OCI-LY3 (cell line): ENCODE measurements around the gene OGFOD2.
A peak's percentile ranks its signal among the peaks of the same experiment; 100 is the strongest.

ENCODE experiments used
- H2AFZ ChIP-seq: fragments of 200-600, 300-600 bp; shearing (Covaris generic); 2 replicates; pipeline ENCODE4 v1.6.0; 2014; ENCODE audit warnings: antibody characterized with exemption, low read depth, low read length
- H3K27ac ChIP-seq: fragments of 200-600, 300-600 bp; sonication (generic); 2 replicates; pipeline ENCODE4 v1.5.1; 2014; ENCODE audit warnings: mild to moderate bottlenecking, low read length, moderate library complexity, mixed read lengths
- H3K27me3 ChIP-seq: fragments of 200-600, 300-600 bp; sonication (generic); 2 replicates; pipeline ENCODE4 v1.6.1; 2014; ENCODE audit warnings: low read depth, low read length, mixed read lengths
- H3K36me3 ChIP-seq: fragments of 200-600, 300-600 bp; sonication (generic); replicated peaks from 2 replicates; pipeline ENCODE3; 2014; ENCODE audit warnings: low read depth, low read length, mixed read lengths
- H3K4me1 ChIP-seq: fragments of 300-600, 200-600 bp; sonication (generic); 2 replicates; pipeline ENCODE4 v1.6.1; 2014; ENCODE audit warnings: low read length, mixed read lengths
- H3K4me2 ChIP-seq: fragments of 200-600, 300-600 bp; sonication (generic); 2 replicates; pipeline ENCODE4 v1.6.1; 2014; ENCODE audit warnings: low read length, mixed read lengths
- H3K4me3 ChIP-seq: fragments of 300-600, 200-600 bp; sonication (generic); 2 replicates; pipeline ENCODE4 v1.5.1; 2014; ENCODE audit warnings: antibody characterized with exemption, mild to moderate bottlenecking, low read length, moderate library complexity
- H3K79me2 ChIP-seq: fragments of 300-600, 200-600 bp; shearing (Covaris generic); 2 replicates; pipeline ENCODE4 v1.6.1; 2014; ENCODE audit warnings: mild to moderate bottlenecking, low read length, mixed read lengths
- H3K9ac ChIP-seq: fragments of 300-600, 200-600 bp; shearing (Covaris generic); 2 replicates; pipeline ENCODE4 v1.6.0; 2014; ENCODE audit warnings: mild to moderate bottlenecking, low read length, moderate library complexity
- H3K9me3 ChIP-seq: fragments of 200-600, 300-600 bp; shearing (Covaris generic); 2 replicates; pipeline ENCODE4 v1.6.1; 2014; ENCODE audit warnings: low read length, mixed read lengths; ENCODE audit not compliant: insufficient read depth
- H4K20me1 ChIP-seq: fragments of 200-600, 300-600 bp; sonication (generic); 2 replicates; pipeline ENCODE4 v1.6.1; 2016; ENCODE audit warnings: low read length, mixed read lengths; ENCODE audit not compliant: insufficient read depth
- CTCF ChIP-seq: fragments of 200-600, 300-600 bp; sonication (generic); IDR thresholded peaks from 2 replicates; pipeline ENCODE4 v1.5.1; 2014; ENCODE audit warnings: antibody characterized with exemption, low read length, low read depth
- EZH2phosphoT487 ChIP-seq: fragments of 200-600 bp; shearing (Covaris generic); IDR thresholded peaks from 2 replicates; pipeline ENCODE4 v1.6.1; 2018; ENCODE audit warnings: antibody characterized with exemption, mixed run types, low read depth

OGFOD2 gene

GRCh38 chr12:122975790-122976647 lies 975 bp downstream of the OGFOD2 start:
- no peaks in the 10 kb centered on the region for H3K9me3 ChIP-seq
- TF ChIP-seq EZH2phosphoT487 (no peak), CTCF (no peak)
- H2AFZ ChIP-seq: no peak overlapping the region
- peaks cover 16% of the 10 kb centered on the region for H3K4me1 ChIP-seq
- no peaks in the 10 kb centered on the region for H3K36me3 ChIP-seq
- H3K27me3 ChIP-seq: no peaks in the 10 kb centered on the region
- no peaks in the 10 kb centered on the region for H4K20me1 ChIP-seq
- H3K4me2 ChIP-seq: peak overlapping the region; percentile 97
- peaks cover 24% of the 10 kb centered on the region for H3K79me2 ChIP-seq
- H3K27ac ChIP-seq: peak overlapping the region; percentile 89; the same call in 1 of the 2 replicates
- peak overlapping the region; percentile 89 for H3K4me3 ChIP-seq
- peak overlapping the region; percentile 99 for H3K9ac ChIP-seq

- H3K4me1 ChIP-seq: peaks cover 18% of the 10 kb centered on the region
- TF ChIP-seq CTCF: no peak
- no peak for TF ChIP-seq EZH2phosphoT487
- peaks cover 29% of the 10 kb centered on the region for H3K79me2 ChIP-seq
- no peak overlapping the region for H3K27ac ChIP-seq
- peaks cover 3% of the 10 kb centered on the region; the same call in 1 of the 2 replicates for H4K20me1 ChIP-seq
- no peak overlapping the region for H3K4me3 ChIP-seq
- no peaks in the 10 kb centered on the region for H3K27me3 ChIP-seq
- H3K9me3 ChIP-seq: no peaks in the 10 kb centered on the region
- H3K36me3 ChIP-seq: no peaks in the 10 kb centered on the region
- no peak overlapping the region for H3K4me2 ChIP-seq
- H3K9ac ChIP-seq: no peak overlapping the region
- no peak overlapping the region for H2AFZ ChIP-seq
These were observed 1.6 kb downstream of the OGFOD2 start for GRCh38 chr12:122976648-122976975.

- Histone ChIP-seq H3K36me3 (peaks cover 4% of the 10 kb centered on the region), H3K9ac (no peak overlapping the region)
These were observed 2.1 kb downstream of the OGFOD2 start for GRCh38 chr12:122977153-122977552.

More at GRCh38 chr12:122977153-122977552, 2.1 kb downstream of the OGFOD2 start:
- peaks cover 23% of the 10 kb centered on the region for H3K4me1 ChIP-seq
- no peak overlapping the region for H2AFZ ChIP-seq
- H4K20me1 ChIP-seq: peaks cover 8% of the 10 kb centered on the region
- no peaks in the 10 kb centered on the region for H3K27me3 ChIP-seq
- H3K79me2 ChIP-seq: peaks cover 35% of the 10 kb centered on the region
- no peak overlapping the region for H3K4me3 ChIP-seq
- no peak overlapping the region for H3K4me2 ChIP-seq
- no peak overlapping the region for H3K27ac ChIP-seq
- TF ChIP-seq CTCF (no peak), EZH2phosphoT487 (no peak)
- H3K9me3 ChIP-seq: no peaks in the 10 kb centered on the region
